GM18505 (cell line): ENCODE results near the gene NKAIN2.
"Not testable (repeated sequence)": the region's sequence is repeated elsewhere in the genome, so short reads cannot be mapped to it uniquely, and the experiment has no call there.

Experiments used
- ATAC-seq: cut with Tn5 transposase; IDR thresholded peaks from one replicate; pipeline ENCODE4 v1.9.1; 2021; ENCODE audit not compliant: unreplicated experiment
- POLR2A ChIP-seq: IDR thresholded peaks from 4 replicates; pipeline ENCODE4 v1.6.1; 2011; ENCODE audit warnings: borderline replicate concordance; ENCODE audit not compliant: insufficient read depth, insufficient read length; ENCODE audit errors: extremely low read depth

The NKAIN2 gene

DNA sequence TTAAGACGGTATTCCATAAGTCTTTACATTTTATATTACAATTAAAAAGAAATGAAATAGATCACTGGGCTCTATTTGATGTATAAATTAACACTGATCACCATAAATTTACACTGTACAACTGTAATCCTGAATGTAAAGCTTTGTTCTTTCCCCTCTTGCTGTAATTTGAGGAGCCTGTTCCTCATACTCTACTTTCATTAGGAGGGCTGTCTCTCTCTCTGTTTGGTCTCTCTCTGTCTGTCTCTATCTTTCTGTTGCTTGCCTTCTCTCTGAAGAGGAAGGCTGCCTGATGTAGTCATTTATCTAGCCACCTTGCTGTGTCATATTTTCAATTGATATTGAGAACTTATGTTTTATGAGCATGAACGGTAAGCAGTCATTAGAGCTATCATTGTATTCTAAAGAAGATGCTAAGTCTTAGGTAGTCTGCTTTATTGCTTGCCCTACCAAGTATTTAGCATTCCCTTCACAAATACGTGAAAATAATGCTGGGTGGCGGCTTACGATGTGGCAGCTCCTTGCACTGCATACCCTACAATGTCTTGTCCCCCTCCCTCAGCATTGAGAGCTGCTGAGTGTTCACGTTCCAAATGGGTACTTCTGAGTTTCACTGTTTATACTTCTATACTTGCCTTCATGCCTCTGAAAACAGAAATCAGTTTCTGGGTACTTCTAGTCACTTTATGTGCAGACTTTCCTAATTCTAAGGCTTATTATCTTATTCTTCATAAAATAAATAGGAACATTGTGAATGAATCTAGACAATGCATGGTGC is 205.5 kb downstream of the NKAIN2 start:
- no peak for TF ChIP-seq POLR2A
- no peak for ATAC-seq

DNA sequence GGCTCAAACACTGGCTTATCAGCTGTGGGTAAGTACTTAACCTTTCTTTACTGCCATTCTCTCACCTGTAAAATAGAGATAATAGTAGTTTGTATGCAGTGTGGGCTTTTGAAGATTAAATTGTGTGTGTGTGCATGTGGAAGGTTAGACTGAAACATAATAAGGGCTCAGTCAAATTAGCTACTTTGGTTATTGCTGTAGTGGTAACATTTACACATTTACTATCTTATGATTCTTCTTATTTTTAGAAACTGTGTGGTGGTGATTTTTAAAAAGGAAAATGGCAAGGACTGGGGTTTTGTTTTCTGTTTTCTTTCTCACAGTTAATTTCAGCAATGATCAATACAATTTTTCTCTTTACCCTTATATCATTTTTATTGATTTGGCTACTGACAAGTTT is 206.9 kb downstream of the NKAIN2 start:
- no peak for ATAC-seq

DNA sequence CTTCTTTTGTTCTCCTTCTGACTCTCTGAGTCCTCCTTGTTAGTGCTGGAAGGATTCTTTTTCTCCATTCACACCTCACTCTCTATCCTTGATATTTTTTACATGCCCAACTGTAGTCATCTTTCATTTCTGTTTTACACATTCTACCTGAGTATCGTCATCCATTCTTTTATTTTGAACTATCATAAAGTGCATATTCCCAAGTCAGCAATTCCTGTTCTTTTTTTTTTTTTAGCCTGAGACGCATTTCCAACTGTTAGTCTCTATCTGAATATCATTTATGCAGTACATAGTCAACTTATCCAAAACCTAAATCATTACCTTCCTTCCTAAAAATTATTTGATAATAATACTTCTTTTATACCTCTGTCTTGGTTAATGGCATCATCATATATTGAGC is 207.5 kb downstream of the NKAIN2 start:
- no peak for ATAC-seq
- TF ChIP-seq POLR2A = no peak

More for the DNA sequence above, 206.9 kb downstream of the NKAIN2 start:
- no peak for TF ChIP-seq POLR2A

DNA sequence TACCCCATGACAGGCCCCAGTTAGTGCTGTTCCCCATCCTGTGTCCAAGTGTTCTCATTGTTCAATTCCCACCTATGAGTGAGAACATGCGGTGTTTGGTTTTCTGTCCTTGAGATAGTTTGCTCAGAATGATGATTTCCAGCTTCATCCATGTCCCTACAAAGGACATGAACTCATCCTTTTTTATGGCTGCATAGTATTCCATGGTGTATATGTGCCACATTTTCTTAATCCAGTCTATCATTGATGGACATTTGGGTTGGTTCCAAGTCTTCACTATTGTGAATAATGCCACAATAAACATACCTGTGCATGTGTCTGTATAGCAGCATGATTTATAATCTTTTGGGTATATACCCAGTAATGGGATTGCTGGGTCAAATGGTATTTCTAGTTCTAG is 218.4 kb downstream of the NKAIN2 start:
- ATAC-seq = not testable (repeated sequence)

GRCh38 chr6:124022641-124023040 is 219.0 kb downstream of the NKAIN2 start:
- ATAC-seq = no peak
- no peak for TF ChIP-seq POLR2A

DNA sequence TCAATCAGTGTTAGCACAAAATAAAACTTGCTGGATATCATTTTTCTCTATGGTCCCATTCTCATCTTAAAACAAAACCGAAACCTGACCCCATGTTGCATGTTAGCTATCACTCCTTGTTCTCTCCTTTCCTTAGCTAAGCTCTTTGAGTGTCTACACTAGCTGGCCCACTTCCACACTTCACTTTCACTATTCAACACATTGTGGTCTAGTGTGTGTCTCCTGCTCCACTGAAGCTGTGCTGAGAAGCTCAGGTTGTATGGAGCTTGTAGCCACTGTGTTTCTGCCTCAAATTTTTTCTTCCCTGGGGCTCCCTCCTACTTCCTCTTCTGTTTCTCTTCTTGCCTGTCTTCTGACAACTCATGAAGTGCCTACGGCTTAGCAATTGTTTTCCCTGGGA is 223.0 kb downstream of the NKAIN2 start:
- TF ChIP-seq POLR2A = no peak

GRCh38 chr6:124027392-124027791 is 223.7 kb downstream of the NKAIN2 start:
- TF ChIP-seq POLR2A = no peak
- ATAC-seq = no peak

More for the DNA sequence above, 223.0 kb downstream of the NKAIN2 start:
- no peak for ATAC-seq

DNA sequence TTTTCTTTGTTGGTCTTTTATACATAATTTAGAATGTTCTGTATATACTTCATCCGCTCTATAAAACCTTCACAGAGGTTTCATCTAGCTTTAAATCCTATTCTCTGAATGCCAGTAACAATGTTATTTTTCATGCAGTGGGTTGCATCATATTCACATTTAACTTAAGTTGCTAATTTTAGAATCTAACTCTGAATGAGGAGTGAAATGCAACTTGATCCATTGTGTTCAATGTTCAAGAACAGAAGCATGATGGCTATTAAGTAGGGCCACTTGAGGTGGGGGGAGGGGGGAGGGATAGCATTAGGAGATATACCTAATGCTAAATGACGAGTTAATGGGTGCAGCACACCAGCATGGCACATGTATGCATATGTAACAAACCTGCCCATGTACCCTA is 224.5 kb downstream of the NKAIN2 start:
- no peak for TF ChIP-seq POLR2A
- ATAC-seq = no peak

DNA sequence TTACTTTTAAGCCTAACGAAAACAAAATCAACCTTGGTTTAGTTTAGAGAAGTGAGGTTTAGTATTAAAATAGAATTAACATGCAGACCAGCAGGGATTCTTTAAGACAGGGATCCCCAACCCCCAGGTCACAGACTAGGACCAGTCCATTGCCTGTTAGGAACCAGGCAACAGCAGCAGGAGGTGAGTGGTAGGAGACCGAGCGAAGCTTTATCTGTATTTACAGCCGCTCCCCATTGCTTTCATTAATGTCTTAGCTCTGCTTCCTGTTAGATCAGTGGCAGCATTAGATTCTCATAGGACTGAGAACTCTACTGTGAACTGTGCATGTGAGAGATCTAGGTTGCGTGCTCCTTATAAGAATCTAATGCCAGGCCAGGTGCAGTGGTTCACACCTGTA is 225.9 kb downstream of the NKAIN2 start:
- no peak for ATAC-seq
- no peak for TF ChIP-seq POLR2A

DNA sequence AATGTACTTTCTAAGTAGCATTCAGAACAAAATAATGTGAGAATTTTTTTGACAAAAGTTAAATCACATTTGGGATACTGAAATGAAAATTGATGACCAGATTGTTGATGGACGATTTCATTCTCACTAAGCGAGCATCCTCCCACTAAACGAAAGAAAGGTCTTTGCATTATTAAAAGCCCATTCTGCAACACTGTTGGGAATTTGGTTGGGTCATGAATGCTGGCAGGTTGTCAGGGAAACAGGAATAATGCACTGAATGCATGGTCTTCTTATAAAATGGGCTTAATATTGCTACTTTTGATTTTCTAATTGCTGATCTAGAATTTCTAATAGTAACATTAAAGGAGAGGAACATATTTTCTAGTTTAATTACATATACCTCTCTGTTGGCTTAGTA is 229.8 kb downstream of the NKAIN2 start:
- no peak for ATAC-seq
- TF ChIP-seq POLR2A = no peak

DNA sequence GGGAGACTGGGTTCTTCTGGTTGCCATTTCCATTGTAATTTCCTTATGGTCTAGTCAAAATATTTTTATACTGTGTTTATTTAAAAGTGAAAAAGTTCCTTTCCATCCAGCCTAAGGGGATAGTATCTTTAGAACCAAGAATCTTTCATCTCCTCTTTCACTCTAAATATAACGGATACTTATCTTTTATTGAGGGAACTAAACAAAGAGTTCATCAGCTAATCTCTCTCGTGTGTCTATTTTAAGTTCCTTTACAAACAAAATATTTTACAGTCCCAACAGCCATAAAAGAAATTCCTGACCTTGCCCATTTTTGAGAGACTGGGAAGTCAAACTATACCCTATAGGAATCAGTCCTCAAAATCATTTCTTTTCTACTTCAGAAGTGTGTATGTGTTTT is 232.7 kb downstream of the NKAIN2 start:
- no peak for TF ChIP-seq POLR2A
- ATAC-seq = no peak

GRCh38 chr6:124040655-124041054 is 237.0 kb downstream of the NKAIN2 start:
- TF ChIP-seq POLR2A = no peak
- ATAC-seq = peak; percentile 85

DNA sequence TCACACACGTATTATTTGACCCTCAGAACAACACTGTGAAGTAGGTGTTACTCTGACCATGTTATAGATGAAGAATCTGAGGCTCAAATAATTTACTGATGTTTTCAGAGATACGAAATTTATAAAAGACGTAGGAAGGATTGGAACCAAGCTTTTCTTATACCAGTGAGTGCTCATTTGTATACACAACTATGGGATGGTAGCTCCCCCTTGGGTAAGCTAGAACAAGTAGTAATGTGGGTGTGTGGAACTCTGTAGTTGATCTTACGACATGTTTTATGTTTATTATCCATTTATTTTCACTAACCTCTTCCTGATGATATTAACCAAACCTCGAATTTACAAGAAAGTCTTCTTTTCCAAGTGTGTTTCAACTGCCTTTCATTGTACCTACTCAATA is 248.5 kb downstream of the NKAIN2 start:
- no peak for TF ChIP-seq POLR2A
- no peak for ATAC-seq

- no peak for ATAC-seq
- TF ChIP-seq POLR2A = no peak
Observed at GRCh38 chr6:124053315-124053714, 249.7 kb downstream of the NKAIN2 start.

DNA sequence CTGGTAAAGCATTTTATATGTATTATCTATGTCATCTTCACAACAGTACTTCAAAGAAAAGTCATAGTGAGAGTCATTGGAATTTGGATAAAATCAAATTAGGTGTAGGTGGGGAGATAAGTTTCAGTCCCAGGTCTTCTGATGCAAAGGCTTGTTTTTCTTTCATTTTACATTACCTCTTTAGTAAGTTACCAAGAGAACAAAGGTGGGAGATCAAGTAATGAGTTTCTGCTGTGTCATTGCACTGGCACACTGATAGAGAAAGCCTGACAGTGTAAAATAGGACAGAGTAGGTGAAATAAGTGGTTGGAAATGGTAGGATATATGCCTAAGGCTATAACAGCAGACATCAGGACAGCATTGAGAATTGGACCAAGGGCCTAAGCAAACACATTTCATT is 250.4 kb downstream of the NKAIN2 start:
- TF ChIP-seq POLR2A = no peak

More for the DNA sequence above, 250.4 kb downstream of the NKAIN2 start:
- ATAC-seq = no peak
